Right atrium auricular region (tissue), 2 donors: ENCODE data around the gene FERMT3. TPM values are rescaled to one million over a fixed set of nuclear protein-coding genes. Genes with fewer than 3 reads are reported as not detected.

Source experiments
- DNase-seq: peaks from one replicate; pipeline ENCODE4 v3.0.0-alpha.2; 2019; ENCODE audit warnings: low spot score
- H3K27ac ChIP-seq, 2 donors: fragments of 200-600 bp; sonication (generic); 1 replicate in 1 of 2; 2 replicates in 1 of 2; pipeline ENCODE4 v1.5.1; 2016 to 2019
- H3K27me3 ChIP-seq, 2 donors: fragments of 200-600 bp; sonication (generic); one replicate each; pipeline versions ENCODE4 v1.5.1 to v1.6.0; 2017 to 2019
- H3K36me3 ChIP-seq: fragments of 200-600 bp; sonication (generic); one replicate; pipeline ENCODE4 v1.5.1; 2016
- H3K4me1 ChIP-seq, 2 donors: fragments of 200-600 bp; sonication (generic); one replicate each; pipeline versions ENCODE4 v1.5.1 to v1.6.0; 2017 to 2019
- H3K4me3 ChIP-seq, 2 donors: fragments of 200-600 bp; sonication (generic); 1 replicate in 1 of 2; 2 replicates in 1 of 2; pipeline ENCODE4 v1.5.1; 2017 to 2019; ENCODE audit warnings: mild to moderate bottlenecking in 1 of 2, moderate library complexity in 1 of 2
- H3K9me3 ChIP-seq, 2 donors: fragments of 200-600 bp; sonication (generic); one replicate each; pipeline ENCODE4 v1.5.1; 2019
- CTCF ChIP-seq, 2 donors: fragments of 200-600 bp; sonication (generic); IDR thresholded peaks; one replicate each; pipeline ENCODE4 v1.5.1; 2019; ENCODE audit warnings: antibody characterized with exemption in 2 of 2
- total RNA-seq, 2 donors: library from RNA; depleted of rRNA; stranded (reverse); fragments of >200 nt; gene quantifications; one replicate each; pipeline ENCODE4 v1.1.0, GENCODE V29; 2016

FERMT3 gene
- total RNA-seq, 2 donors from 2014 or later = 6.3 to 19.4 TPM

GRCh38 chr11:64204464-64204989 is 2.0 kb upstream of the FERMT3 start:
- TF ChIP-seq CTCF (IDR thresholded peaks at IDR 0.05) = peak; percentile 63 to 83
- Histone ChIP-seq H3K27ac (no peak overlapping the region), H3K36me3 (peaks cover 60% of the 10 kb centered on the region), H3K9me3 (no peaks in the 10 kb centered on the region), H3K27me3 (no peaks in the 10 kb centered on the region), H3K4me1 (peaks cover 0 to 38% of the 10 kb centered on the region in 2 donors), H3K4me3 (no peak overlapping the region)
- DNase-seq = peak; percentile 92

- Histone ChIP-seq H3K27me3 (no peaks in the 10 kb centered on the region), H3K36me3 (peaks cover 35% of the 10 kb centered on the region), H3K4me3 (peak overlapping the region; percentile 43 to 49), H3K27ac (peak overlapping the region; percentile 84 to 92), H3K9me3 (no peaks in the 10 kb centered on the region), H3K4me1 (peaks cover 0 to 38% of the 10 kb centered on the region in 2 donors)
- TF ChIP-seq CTCF (IDR thresholded peaks at IDR 0.05) = no peak
- DNase-seq = peak; percentile 87
These were observed 950 bp downstream of the FERMT3 start for GRCh38 chr11:64207256-64208085.

GRCh38 chr11:64208086-64208795 is 1.7 kb downstream of the FERMT3 start:
- Histone ChIP-seq H3K4me1 (peaks cover 0 to 38% of the 10 kb centered on the region in 2 donors), H3K9me3 (no peaks in the 10 kb centered on the region), H3K27me3 (no peaks in the 10 kb centered on the region), H3K27ac (peak overlapping the region; percentile 84 to 92), H3K36me3 (peaks cover 27% of the 10 kb centered on the region), H3K4me3 (peak overlapping the region; percentile 43 to 49)
- no peak for DNase-seq
- no peak for TF ChIP-seq CTCF (IDR thresholded peaks at IDR 0.05)

GRCh38 chr11:64208796-64209562 is 2.5 kb downstream of the FERMT3 start:
- Histone ChIP-seq H3K9me3 (no peaks in the 10 kb centered on the region), H3K36me3 (peaks cover 20% of the 10 kb centered on the region), H3K4me3 (no peak overlapping the region), H3K4me1 (peaks cover 0 to 38% of the 10 kb centered on the region in 2 donors), H3K27me3 (no peaks in the 10 kb centered on the region), H3K27ac (peak overlapping the region; percentile 84 to 92)
- no peak for DNase-seq
- no peak for TF ChIP-seq CTCF (IDR thresholded peaks at IDR 0.05)

GRCh38 chr11:64209563-64209843 is 3.0 kb downstream of the FERMT3 start:
- TF ChIP-seq CTCF (IDR thresholded peaks at IDR 0.05) = no peak
- Histone ChIP-seq H3K27me3 (no peaks in the 10 kb centered on the region), H3K27ac (no peak overlapping the region), H3K4me1 (peaks cover 0 to 33% of the 10 kb centered on the region in 2 donors), H3K4me3 (no peak overlapping the region), H3K36me3 (peaks cover 16% of the 10 kb centered on the region), H3K9me3 (no peaks in the 10 kb centered on the region)
- DNase-seq = no peak
